Left kidney (tissue), 2 donors: ENCODE results near the gene GPR137. TPM values are rescaled to one million over a fixed set of nuclear protein-coding genes. Genes with fewer than 3 reads are reported as not detected.

Source experiments
- DNase-seq: peaks from one replicate; pipeline ENCODE4 v3.0.0-alpha.2; 2013
- polyA plus RNA-seq: library from polyadenylated mRNA; unstranded; fragments of 120-200 nt; gene quantifications from one replicate; pipeline ENCODE4 v1.2.1, GENCODE V29; 2013; ENCODE audit not compliant: insufficient read length

GPR137 gene
- polyA plus RNA-seq, 1 donor, result 32.5 TPM

- DNase-seq, result no peak
These were observed 23.2 kb upstream of the GPR137 start for GRCh38 chr11:64262271-64263002.

GRCh38 chr11:64263021-64263946 is 22.4 kb upstream of the GPR137 start:
- DNase-seq, result no peak

GRCh38 chr11:64263947-64264317 is 21.7 kb upstream of the GPR137 start:
- DNase-seq, result no peak

GRCh38 chr11:64264371-64264852 is 21.2 kb upstream of the GPR137 start:
- DNase-seq, result no peak

- DNase-seq, result no peak
These were observed 20.2 kb upstream of the GPR137 start for GRCh38 chr11:64265176-64266160.

GRCh38 chr11:64266339-64266738 is 19.3 kb upstream of the GPR137 start:
- no peak for DNase-seq

- no peak for DNase-seq
These were observed 18.3 kb upstream of the GPR137 start for GRCh38 chr11:64267207-64267945.

GRCh38 chr11:64268025-64268892 is 17.4 kb upstream of the GPR137 start:
- no peak for DNase-seq

GRCh38 chr11:64268893-64269539 is 16.6 kb upstream of the GPR137 start:
- DNase-seq, result no peak

GRCh38 chr11:64269540-64270220 is 16.0 kb upstream of the GPR137 start:
- peak; percentile 98 for DNase-seq

GRCh38 chr11:64275031-64275800 is 10.4 kb upstream of the GPR137 start:
- no peak for DNase-seq

GRCh38 chr11:64275841-64276240 is 9.8 kb upstream of the GPR137 start:
- no peak for DNase-seq

- DNase-seq, result no peak
These were observed 8.8 kb upstream of the GPR137 start for GRCh38 chr11:64276653-64277431.

GRCh38 chr11:64278576-64279190 is 7.0 kb upstream of the GPR137 start:
- no peak for DNase-seq

- DNase-seq, result no peak
These were observed 3.5 kb upstream of the GPR137 start for GRCh38 chr11:64281957-64282770.

- DNase-seq, result no peak
These were observed 2.6 kb upstream of the GPR137 start for GRCh38 chr11:64283092-64283491.
